HEK293 (cell line): ENCODE data around the gene ZFP36L1.

Experiments
- KLF16 ChIP-seq: fragments of 450-650 bp; formaldehyde crosslinking; IDR thresholded peaks from 2 replicates; pipeline ENCODE4 v1.5.1; 2017; ENCODE audit warnings: missing biosample characterization, missing genetic modification characterization
- PATZ1 ChIP-seq: fragments of 450-650 bp; formaldehyde crosslinking; IDR thresholded peaks from 2 replicates; pipeline ENCODE4 v1.5.1; 2016; ENCODE audit warnings: missing biosample characterization, missing genetic modification characterization
- PRDM10 ChIP-seq: fragments of 450-650 bp; formaldehyde crosslinking; IDR thresholded peaks from 2 replicates; pipeline ENCODE4 v1.5.1; 2016; ENCODE audit warnings: missing biosample characterization, missing genetic modification characterization
- ZBTB6 ChIP-seq: fragments of 450-650 bp; formaldehyde crosslinking; IDR thresholded peaks from 2 replicates; pipeline ENCODE4 v1.5.1; 2017; ENCODE audit warnings: missing biosample characterization, missing genetic modification characterization
- ZNF140 ChIP-seq: fragments of 450-650 bp; formaldehyde crosslinking; IDR thresholded peaks from 2 replicates; pipeline ENCODE4 v1.5.1; 2016; ENCODE audit warnings: missing biosample characterization, missing genetic modification characterization
- ZNF146 ChIP-seq: fragments of 450-650 bp; formaldehyde crosslinking; IDR thresholded peaks from 2 replicates; pipeline ENCODE4 v1.5.1; 2016; ENCODE audit warnings: missing biosample characterization, missing genetic modification characterization
- ZNF2 ChIP-seq: fragments of 450-650 bp; formaldehyde crosslinking; IDR thresholded peaks from 2 replicates; pipeline ENCODE4 v1.5.1; 2016; ENCODE audit warnings: missing biosample characterization, missing genetic modification characterization
- ZNF274 ChIP-seq, 2 experiments: fragments of 200-500 bp in 1 of 2; fragments of 450-650 bp in 1 of 2; sonication (Bioruptor generic) in 1 of 2; formaldehyde crosslinking in 1 of 2; IDR thresholded peaks; 2 replicates each; pipeline versions ENCODE4 v1.5.1 to v1.6.1; 2014 to 2016; ENCODE audit warnings: borderline replicate concordance in 1 of 2, inconsistent platforms in 1 of 2, low read length in 1 of 2, missing biosample characterization in 1 of 2, missing genetic modification characterization in 1 of 2
- ZNF341 ChIP-seq: fragments of 450-650 bp; formaldehyde crosslinking; IDR thresholded peaks from 2 replicates; pipeline ENCODE4; 2016; ENCODE audit warnings: low read depth, missing biosample characterization, missing genetic modification characterization
- ZNF362 ChIP-seq: fragments of 450-650 bp; formaldehyde crosslinking; IDR thresholded peaks from 2 replicates; pipeline ENCODE4 v1.5.1; 2016; ENCODE audit warnings: missing biosample characterization, missing genetic modification characterization
- ZNF398 ChIP-seq: fragments of 450-650 bp; formaldehyde crosslinking; IDR thresholded peaks from 2 replicates; pipeline ENCODE4 v1.5.1; 2017; ENCODE audit warnings: missing biosample characterization, missing genetic modification characterization
- ZNF423 ChIP-seq: fragments of 450-650 bp; formaldehyde crosslinking; IDR thresholded peaks from 2 replicates; pipeline ENCODE4 v1.5.1; 2016; ENCODE audit warnings: missing biosample characterization, missing genetic modification characterization
- ZNF426 ChIP-seq: fragments of 450-650 bp; formaldehyde crosslinking; IDR thresholded peaks from 2 replicates; pipeline ENCODE4 v1.5.1; 2017; ENCODE audit warnings: missing biosample characterization, missing genetic modification characterization, mild to moderate bottlenecking, inconsistent platforms, moderate library complexity
- ZNF558 ChIP-seq: fragments of 450-650 bp; formaldehyde crosslinking; IDR thresholded peaks from 2 replicates; pipeline ENCODE4 v1.5.1; 2016; ENCODE audit warnings: missing biosample characterization, missing genetic modification characterization
- ZNF600 ChIP-seq: fragments of 450-650 bp; formaldehyde crosslinking; IDR thresholded peaks from 2 replicates; pipeline ENCODE4 v1.5.1; 2016; ENCODE audit warnings: missing biosample characterization, missing genetic modification characterization
- ZNF677 ChIP-seq: fragments of 450-650 bp; IDR thresholded peaks from 2 replicates; pipeline ENCODE4 v1.5.0; 2018; ENCODE audit warnings: missing biosample characterization, mild to moderate bottlenecking, missing genetic modification characterization, moderate library complexity
- ZNF776 ChIP-seq: fragments of 450-650 bp; formaldehyde crosslinking; IDR thresholded peaks from 2 replicates; pipeline ENCODE4 v1.5.0; 2017; ENCODE audit warnings: missing biosample characterization, missing genetic modification characterization, borderline replicate concordance
- ZNF843 ChIP-seq: fragments of 450-650 bp; formaldehyde crosslinking; IDR thresholded peaks from 2 replicates; pipeline ENCODE4 v1.5.1; 2016; ENCODE audit warnings: missing biosample characterization, missing genetic modification characterization
- ZSCAN16 ChIP-seq: fragments of 450-650 bp; formaldehyde crosslinking; IDR thresholded peaks from 2 replicates; pipeline ENCODE4 v1.5.1; 2016; ENCODE audit warnings: missing biosample characterization, missing genetic modification characterization
- ZSCAN30 ChIP-seq: fragments of 450-650 bp; IDR thresholded peaks from 2 replicates; pipeline ENCODE4 v1.5.1; 2018; ENCODE audit warnings: missing biosample characterization, mild to moderate bottlenecking, missing genetic modification characterization, moderate library complexity
- ZSCAN4 ChIP-seq: fragments of 450-650 bp; formaldehyde crosslinking; IDR thresholded peaks from 2 replicates; pipeline ENCODE4 v1.5.1; 2017; ENCODE audit warnings: missing biosample characterization, missing genetic modification characterization

ZFP36L1 gene

GRCh38 chr14:68788996-68789820, 3.7 kb downstream of the ZFP36L1 start (continued):
- TF ChIP-seq ZNF362 (tag by site-specific recombination) (0 out of 2 replicates have a peak, but pooled peaks have one; percentile 36), ZNF600 (peak; percentile 29; the same call in 1 of the 2 replicates), ZNF274 (IDR thresholded peaks at IDR 0.05; ENCODE audit: low read length) (no peak), ZNF274 (tag by site-specific recombination; IDR thresholded peaks at IDR 0.05; ENCODE audit: borderline replicate concordance) (no peak), ZSCAN30 (peak; percentile 73; the same call in 1 of the 2 replicates), ZNF341 (tag by site-specific recombination) (no peak), ZNF2 (tag by site-specific recombination) (peak; percentile 39; the same call in 1 of the 2 replicates), KLF16 (no peak), ZNF776 (tag by site-specific recombination) (no peak), ZNF423 (tag by site-specific recombination) (no peak), ZNF146 (no peak), ZBTB6 (tag by site-specific recombination) (no peak), ZSCAN4 (tag by site-specific recombination) (no peak), PATZ1 (tag by site-specific recombination) (0 out of 2 replicates have a peak, but pooled peaks have one; percentile 61), PRDM10 (tag by site-specific recombination) (0 out of 2 replicates have a peak, but pooled peaks have one; percentile 16), ZNF843 (tag by site-specific recombination) (no peak), ZNF558 (tag by site-specific recombination) (no peak), ZNF677 (tag by site-specific recombination) (no peak), ZNF398 (tag by site-specific recombination) (0 out of 2 replicates have a peak, but pooled peaks have one; percentile 34), ZNF140 (tag by site-specific recombination) (no peak), ZSCAN16 (tag by site-specific recombination) (no peak), ZNF426 (tag by site-specific recombination) (no peak)
